Nephron progenitor cell (in vitro differentiated cells): ENCODE data around the gene RLF.

Experiments
- DNase-seq: peaks from one replicate; pipeline ENCODE4 v3.0.0; 2021
- H3K27ac Mint-ChIP-seq: 2 replicates; pipeline ENCODE4 v1.8.0; 2021; ENCODE audit warnings: mild to moderate bottlenecking, moderate library complexity, mixed read lengths
- H3K27me3 Mint-ChIP-seq: 2 replicates; pipeline ENCODE4 v1.8.0; 2021; ENCODE audit warnings: mild to moderate bottlenecking, low read depth, mixed read lengths; ENCODE audit not compliant: poor library complexity
- H3K36me3 Mint-ChIP-seq: 2 replicates; pipeline ENCODE4 v1.8.0; 2021; ENCODE audit warnings: low read depth, mixed read lengths
- H3K4me1 Mint-ChIP-seq: 2 replicates; pipeline ENCODE4 v1.8.0; 2021; ENCODE audit warnings: mixed read lengths
- H3K4me3 Mint-ChIP-seq: 2 replicates; pipeline ENCODE4 v1.8.0; 2021; ENCODE audit warnings: mild to moderate bottlenecking, moderate library complexity, mixed read lengths
- H3K9me3 Mint-ChIP-seq: 2 replicates; pipeline ENCODE4 v1.8.0; 2021; ENCODE audit warnings: mild to moderate bottlenecking, moderate library complexity, mixed read lengths
- TF ChIP-seq, protein P1 (sequence below): fragments of 200-600 bp; sonication (generic); IDR thresholded peaks from 2 replicates; pipeline ENCODE4 v1.5.0; 2021; ENCODE audit warnings: antibody characterized with exemption

RLF gene

DNA sequence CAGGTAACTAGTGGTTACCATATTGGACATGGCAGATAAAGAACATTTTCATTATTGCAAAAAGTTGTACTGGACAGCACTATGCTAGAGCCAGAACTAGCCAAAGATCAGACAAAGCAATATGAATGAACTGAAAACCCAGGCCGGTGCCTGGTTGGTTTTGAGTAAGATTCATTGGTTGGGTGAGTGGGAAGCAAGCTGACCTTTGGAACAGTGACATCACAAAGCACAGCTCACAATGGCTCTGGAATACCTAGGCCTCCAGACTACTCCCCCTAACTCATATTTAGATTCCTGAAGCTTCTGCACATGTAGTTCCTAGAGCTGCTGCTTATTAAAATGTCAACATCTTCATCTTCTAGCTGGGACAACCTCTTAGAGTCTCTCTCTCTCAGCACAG is 86.5 kb downstream of the RLF start, which contains the start of gene TMCO2:
TMCO2 (plus strand) TSS at position 283 of the 400 bp plus-strand sequence; CDS start at position 340, 57 bp downstream.
- TF ChIP-seq, protein P1, sequence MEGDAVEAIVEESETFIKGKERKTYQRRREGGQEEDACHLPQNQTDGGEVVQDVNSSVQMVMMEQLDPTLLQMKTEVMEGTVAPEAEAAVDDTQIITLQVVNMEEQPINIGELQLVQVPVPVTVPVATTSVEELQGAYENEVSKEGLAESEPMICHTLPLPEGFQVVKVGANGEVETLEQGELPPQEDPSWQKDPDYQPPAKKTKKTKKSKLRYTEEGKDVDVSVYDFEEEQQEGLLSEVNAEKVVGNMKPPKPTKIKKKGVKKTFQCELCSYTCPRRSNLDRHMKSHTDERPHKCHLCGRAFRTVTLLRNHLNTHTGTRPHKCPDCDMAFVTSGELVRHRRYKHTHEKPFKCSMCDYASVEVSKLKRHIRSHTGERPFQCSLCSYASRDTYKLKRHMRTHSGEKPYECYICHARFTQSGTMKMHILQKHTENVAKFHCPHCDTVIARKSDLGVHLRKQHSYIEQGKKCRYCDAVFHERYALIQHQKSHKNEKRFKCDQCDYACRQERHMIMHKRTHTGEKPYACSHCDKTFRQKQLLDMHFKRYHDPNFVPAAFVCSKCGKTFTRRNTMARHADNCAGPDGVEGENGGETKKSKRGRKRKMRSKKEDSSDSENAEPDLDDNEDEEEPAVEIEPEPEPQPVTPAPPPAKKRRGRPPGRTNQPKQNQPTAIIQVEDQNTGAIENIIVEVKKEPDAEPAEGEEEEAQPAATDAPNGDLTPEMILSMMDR, result no peak

DNA sequence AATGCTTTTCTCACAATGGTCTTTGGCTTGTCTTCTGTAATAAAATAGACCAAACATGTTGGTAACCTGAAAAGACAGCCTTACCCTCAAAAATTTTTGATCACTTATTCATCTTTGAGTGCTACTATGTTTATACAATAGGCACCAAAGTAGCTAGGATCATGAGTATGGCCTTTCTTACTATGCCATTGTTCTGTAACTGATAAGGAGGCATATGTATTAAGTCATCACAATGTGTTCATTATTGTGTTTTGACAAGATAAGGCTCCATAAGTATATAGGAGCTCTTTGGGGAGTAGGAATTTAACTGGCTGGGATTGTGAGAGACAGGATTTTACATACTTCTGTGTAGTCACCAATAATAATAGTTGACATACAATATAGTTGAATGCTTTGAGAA is 87.2 kb downstream of the RLF start:
- DNase-seq, result no peak
- Mint-ChIP-seq H3K4me1 (no peaks in the 10 kb centered on the region), H3K9me3 (no peaks in the 10 kb centered on the region), H3K27me3 (peaks cover 16% of the 10 kb centered on the region), H3K27ac (no peak overlapping the region), H3K36me3 (no peaks in the 10 kb centered on the region), H3K4me3 (no peak overlapping the region)
- TF ChIP-seq, protein P1, result no peak

More for the DNA sequence above, 86.5 kb downstream of the RLF start, which contains the start of gene TMCO2:
- Mint-ChIP-seq H3K27me3 (peaks cover 13% of the 10 kb centered on the region), H3K9me3 (no peaks in the 10 kb centered on the region), H3K4me3 (no peak within 1 kb of the TSS), H3K36me3 (no peaks in the 10 kb centered on the region), H3K27ac (no peak within 1 kb of the TSS), H3K4me1 (no peaks in the 10 kb centered on the region)
- no peak for DNase-seq

DNA sequence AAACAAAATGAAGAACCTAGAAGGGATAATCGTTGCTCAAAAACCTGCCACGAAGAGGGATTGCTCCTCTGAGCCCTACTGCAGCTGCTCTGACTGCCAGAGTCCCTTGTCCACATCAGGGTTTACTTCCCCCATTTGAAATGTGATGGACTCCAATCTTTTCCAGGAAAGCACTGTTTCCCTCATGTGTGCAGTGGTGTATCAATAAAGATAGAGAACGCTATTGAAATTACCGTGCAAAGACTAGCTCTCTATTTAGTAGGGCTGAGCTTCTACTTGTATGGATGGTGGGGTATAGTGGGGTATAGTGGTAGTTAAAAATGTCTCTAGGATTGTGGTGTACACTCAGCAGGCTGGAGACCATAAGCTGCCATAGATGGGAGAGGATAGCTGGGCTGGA is 90.3 kb downstream of the RLF start:
- H3K9me3 Mint-ChIP-seq, result no peaks in the 10 kb centered on the region

DNA sequence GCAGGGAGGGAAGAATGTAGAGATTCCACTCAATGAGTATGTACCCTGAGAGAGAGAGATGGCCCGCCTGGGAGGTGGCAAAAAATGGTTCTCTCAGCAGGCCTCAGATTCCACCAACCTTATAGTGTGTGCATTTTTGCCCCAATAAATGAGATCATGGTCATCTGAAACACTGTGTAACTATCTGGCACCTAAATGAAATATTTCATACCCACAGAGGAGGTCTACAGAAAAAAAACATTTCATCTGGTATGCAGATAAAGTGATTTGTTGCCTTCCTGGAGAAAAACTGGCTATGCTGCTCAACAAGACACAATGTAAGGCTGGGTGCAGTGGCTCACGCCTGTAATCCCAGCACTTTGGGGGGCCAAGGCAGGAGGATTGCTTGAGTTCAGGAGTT is 91.4 kb downstream of the RLF start:
- Mint-ChIP-seq H3K9me3 (no peaks in the 10 kb centered on the region), H3K4me3 (no peak overlapping the region), H3K27me3 (peaks cover 12% of the 10 kb centered on the region), H3K4me1 (peaks cover 17% of the 10 kb centered on the region), H3K36me3 (no peaks in the 10 kb centered on the region), H3K27ac (no peak overlapping the region)
- no peak for DNase-seq
- TF ChIP-seq, protein P1, result no peak

More for the DNA sequence above, 90.3 kb downstream of the RLF start:
- Mint-ChIP-seq H3K4me1 (peaks cover 10% of the 10 kb centered on the region), H3K36me3 (no peaks in the 10 kb centered on the region), H3K4me3 (no peak overlapping the region), H3K27me3 (peaks cover 12% of the 10 kb centered on the region), H3K27ac (no peak overlapping the region)
- DNase-seq, result no peak
- TF ChIP-seq, protein P1, result no peak

DNA sequence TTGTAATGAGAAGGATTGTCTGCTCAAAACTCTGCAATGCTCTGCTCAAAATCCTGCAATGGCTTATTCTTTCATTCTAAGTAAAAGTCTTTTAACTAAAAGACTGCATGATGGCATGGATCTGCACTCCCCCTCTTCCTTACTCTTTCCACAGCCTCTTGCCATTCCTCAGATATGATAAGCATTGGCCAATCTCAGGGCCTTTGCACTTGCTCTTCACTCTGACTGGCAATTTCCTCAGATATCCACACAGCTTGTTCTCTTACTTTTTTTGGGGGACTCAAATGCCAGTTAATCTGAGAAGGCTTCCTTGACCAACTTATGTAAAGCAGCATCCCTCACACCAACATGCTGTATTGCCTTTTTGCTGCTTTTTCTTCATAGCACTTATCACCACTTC is 94.0 kb downstream of the RLF start:
- H3K4me3 Mint-ChIP-seq, result no peak overlapping the region
- no peak overlapping the region for H3K27ac Mint-ChIP-seq

More for the DNA sequence above, 94.0 kb downstream of the RLF start:
- Mint-ChIP-seq H3K27me3 (peaks cover 12% of the 10 kb centered on the region), H3K9me3 (no peaks in the 10 kb centered on the region), H3K36me3 (no peaks in the 10 kb centered on the region), H3K4me1 (peaks cover 23% of the 10 kb centered on the region)
- DNase-seq, result no peak
- TF ChIP-seq, protein P1, result no peak
